ENCODE measurements around the gene ROR1.

DNA sequence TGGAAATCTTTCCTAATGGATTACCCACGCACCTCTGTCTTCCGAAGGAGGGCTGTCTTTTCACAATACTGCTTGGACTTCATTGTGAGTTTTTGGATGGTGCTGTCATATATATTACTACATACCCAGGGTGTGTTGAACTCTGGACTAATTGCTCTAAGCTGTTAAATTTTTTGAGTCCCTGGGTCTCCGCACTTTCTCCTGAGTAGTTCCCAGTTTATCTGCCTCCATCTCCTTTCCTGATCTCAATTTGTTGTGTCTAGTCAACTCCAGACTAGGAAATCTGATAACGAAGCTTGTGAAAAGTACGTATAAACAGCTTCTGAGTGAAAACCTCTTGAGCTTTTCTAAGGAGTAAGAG lies 211.1 kb downstream of the ROR1 start:
- TF ChIP-seq, protein P1, sequence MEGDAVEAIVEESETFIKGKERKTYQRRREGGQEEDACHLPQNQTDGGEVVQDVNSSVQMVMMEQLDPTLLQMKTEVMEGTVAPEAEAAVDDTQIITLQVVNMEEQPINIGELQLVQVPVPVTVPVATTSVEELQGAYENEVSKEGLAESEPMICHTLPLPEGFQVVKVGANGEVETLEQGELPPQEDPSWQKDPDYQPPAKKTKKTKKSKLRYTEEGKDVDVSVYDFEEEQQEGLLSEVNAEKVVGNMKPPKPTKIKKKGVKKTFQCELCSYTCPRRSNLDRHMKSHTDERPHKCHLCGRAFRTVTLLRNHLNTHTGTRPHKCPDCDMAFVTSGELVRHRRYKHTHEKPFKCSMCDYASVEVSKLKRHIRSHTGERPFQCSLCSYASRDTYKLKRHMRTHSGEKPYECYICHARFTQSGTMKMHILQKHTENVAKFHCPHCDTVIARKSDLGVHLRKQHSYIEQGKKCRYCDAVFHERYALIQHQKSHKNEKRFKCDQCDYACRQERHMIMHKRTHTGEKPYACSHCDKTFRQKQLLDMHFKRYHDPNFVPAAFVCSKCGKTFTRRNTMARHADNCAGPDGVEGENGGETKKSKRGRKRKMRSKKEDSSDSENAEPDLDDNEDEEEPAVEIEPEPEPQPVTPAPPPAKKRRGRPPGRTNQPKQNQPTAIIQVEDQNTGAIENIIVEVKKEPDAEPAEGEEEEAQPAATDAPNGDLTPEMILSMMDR (IDR thresholded peaks at IDR 0.05; ENCODE audit: borderline replicate concordance, extremely low read depth, low read length, poor library complexity, severe bottlenecking), result no peak
- TF ChIP-seq EZH2 (IDR thresholded peaks at IDR 0.05; ENCODE audit: borderline replicate concordance, low read depth, low read length, severe bottlenecking), result no peak
